Adrenal gland (tissue), 12 donors: ENCODE results near the gene VAPB. TPM values are rescaled to one million over a fixed set of nuclear protein-coding genes. Genes with fewer than 3 reads are reported as not detected.
"Not testable (repeated sequence)": the region's sequence is repeated elsewhere in the genome, so short reads cannot be mapped to it uniquely, and the experiment has no call there.

ENCODE experiments used
- DNase-seq, 7 donors: peaks; one replicate each; pipeline ENCODE4 v3.0.0-alpha.2; 2019 to 2020
- H3K27ac ChIP-seq, 5 donors: fragments of 200-600 bp; sonication (generic) in 4 of 5; 1 replicate in 3 of 5; 2 replicates in 2 of 5; pipeline versions ENCODE4 v1.5.1 to v1.8.0; 2016 to 2020; ENCODE audit warnings: mild to moderate bottlenecking in 1 of 5
- H3K27me3 ChIP-seq: fragments of 200-600 bp; 2 replicates; pipeline ENCODE4 v1.8.0; 2021
- H3K36me3 ChIP-seq, 2 donors: fragments of 200-600 bp; replicated peaks in 1 of 2; 1 replicate in 1 of 2; 2 replicates in 1 of 2; pipeline versions ENCODE4 v1.5.1 to v1.8.0; 2018 to 2022
- H3K4me1 ChIP-seq, 2 donors: fragments of 200-600 bp; replicated peaks in 1 of 2; 1 replicate in 1 of 2; 2 replicates in 1 of 2; pipeline versions ENCODE4 v1.5.1 to v1.8.0; 2018 to 2021
- H3K4me3 ChIP-seq, 4 donors: fragments of 200-600 bp; sonication (generic) in 3 of 4; one replicate each; pipeline ENCODE4 v1.5.1; 2016 to 2018
- H3K9me3 ChIP-seq, 3 donors: fragments of 200-600 bp; sonication (generic) in 1 of 3; replicated peaks in 1 of 3; 1 replicate in 2 of 3; 2 replicates in 1 of 3; pipeline versions ENCODE4 v1.5.1 to v1.8.0; 2016 to 2021
- POLR2A ChIP-seq, 2 donors: fragments of 450-650 bp; IDR thresholded peaks; one replicate each; pipeline ENCODE4 v1.6.1; 2017; ENCODE audit warnings: antibody characterized with exemption in 2 of 2, mild to moderate bottlenecking in 2 of 2, moderate library complexity in 1 of 2
- WGBS, 4 donors: extraction: QIAGEN DNeasy Blood & Tissue Kit in 2 of 4; methylation state at CpG; one replicate each; pipeline versions ENCODE4 v1.1.5 to v1.1.7; 2013 to 2017; 5-methylcytosine and 5-hydroxymethylcytosine counted together
- intact Hi-C, 2 donors: fragments of 100-400 bp; cut with DNase I; formaldehyde crosslinking; loops; one replicate each; pipeline versions ENCODE4 v1.14.1 to v1.15.0; 2022 to 2023
- polyA plus RNA-seq, 3 donors: library from polyadenylated mRNA; stranded (reverse); fragments of 200-250 nt in 2 of 3; fragments of 350-450 nt in 1 of 3; fragmentation: Illumina TruSeq in 1 of 3; extraction: RNeasy Lipid Tissue Mini Kit (QIAGEN cat#74804) in 1 of 3; gene quantifications; one replicate each; pipeline ENCODE4 v1.2.3, GENCODE V29; 2013 to 2014
- total RNA-seq, 9 donors: library from RNA; depleted of rRNA in 4 of 9; stranded (reverse); fragments of >200 nt in 4 of 9; fragments of 120-200 nt in 1 of 9; fragmentation: NEBNext Ultra II Directional in 1 of 9; extraction: Animal tissue kit (Norgen Biotek cat#: 25700) in 1 of 9; gene quantifications; one replicate each; pipeline versions ENCODE4 v1.1.0 to v1.2.4, GENCODE V29; 2013 to 2023
- TF ChIP-seq, protein P1 (sequence below), 6 experiments: fragments of 450-650 bp in 4 of 6; fragments of 200-600 bp in 2 of 6; sonication (generic) in 1 of 6; IDR thresholded peaks; 1 replicate in 5 of 6; 2 replicates in 1 of 6; pipeline versions ENCODE4 v1.5.1 to v1.8.0; 2016 to 2021; ENCODE audit warnings: antibody characterized with exemption in 6 of 6, mild to moderate bottlenecking in 2 of 6, moderate library complexity in 1 of 6
- donor health status: healthy with polysubstance abuse.
- donor health status: Bipolar disorder and iron deficiency.
- donor health status: DM: yes; HTN: yes; CAD: no.
- donor health status: DM: no; HTN: no; CAD: no.
- donor health status: DM: no; HTN: no; CAD: no.
- donor health status: DM: yes; HTN: yes; CAD: no.

Gene VAPB
- total and polyA plus RNA-seq, 12 donors, result 24.6 to 162 (median 40.3) TPM

DNA sequence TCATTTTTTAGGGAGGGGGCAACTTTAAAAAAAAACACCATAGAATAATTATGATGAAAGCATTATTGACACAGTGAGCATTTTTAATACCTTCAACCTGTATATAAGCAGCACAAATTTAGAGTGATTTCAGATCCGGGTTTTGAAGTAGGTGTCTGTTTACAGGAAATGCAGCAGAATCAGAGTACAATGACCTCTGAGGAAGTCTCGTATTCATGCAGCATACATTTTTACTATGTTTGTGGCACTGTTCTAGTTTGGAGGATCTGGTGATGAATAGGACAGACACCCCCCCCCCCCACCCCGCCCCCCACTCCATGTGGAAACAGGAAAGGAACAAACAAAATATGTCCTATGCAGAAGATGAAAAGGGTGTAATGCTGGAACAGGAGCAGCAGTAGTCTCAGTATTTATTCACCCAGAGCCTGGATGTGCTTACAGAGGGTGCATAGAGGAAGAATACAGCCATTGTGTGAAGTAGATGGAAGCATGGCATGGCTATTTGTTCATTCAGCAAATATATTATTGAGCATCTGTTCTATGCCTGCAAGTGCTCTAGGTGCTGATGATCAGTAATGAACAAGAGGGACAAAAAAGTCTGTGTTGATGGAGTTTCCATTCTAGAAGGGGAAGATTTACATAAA lies 19.7 kb downstream of the VAPB start:
- Histone ChIP-seq H3K27me3 (no peaks in the 10 kb centered on the region), H3K27ac (peak overlapping the region in 4 of 5 donors; percentile 61 to 68 (median 65)), H3K4me1 (peaks cover 52 to 60% of the 10 kb centered on the region in 2 donors), H3K36me3 (no peaks in the 10 kb centered on the region), H3K4me3 (no peak overlapping the region), H3K9me3 (no peaks in the 10 kb centered on the region)
- 15 to 34% (median 25%) methylated on average over 3 of the region's 3 CpGs for WGBS, 4 donors
- no peak for DNase-seq
- no peak for TF ChIP-seq POLR2A (IDR thresholded peaks at IDR 0.05)
- TF ChIP-seq, protein P1, sequence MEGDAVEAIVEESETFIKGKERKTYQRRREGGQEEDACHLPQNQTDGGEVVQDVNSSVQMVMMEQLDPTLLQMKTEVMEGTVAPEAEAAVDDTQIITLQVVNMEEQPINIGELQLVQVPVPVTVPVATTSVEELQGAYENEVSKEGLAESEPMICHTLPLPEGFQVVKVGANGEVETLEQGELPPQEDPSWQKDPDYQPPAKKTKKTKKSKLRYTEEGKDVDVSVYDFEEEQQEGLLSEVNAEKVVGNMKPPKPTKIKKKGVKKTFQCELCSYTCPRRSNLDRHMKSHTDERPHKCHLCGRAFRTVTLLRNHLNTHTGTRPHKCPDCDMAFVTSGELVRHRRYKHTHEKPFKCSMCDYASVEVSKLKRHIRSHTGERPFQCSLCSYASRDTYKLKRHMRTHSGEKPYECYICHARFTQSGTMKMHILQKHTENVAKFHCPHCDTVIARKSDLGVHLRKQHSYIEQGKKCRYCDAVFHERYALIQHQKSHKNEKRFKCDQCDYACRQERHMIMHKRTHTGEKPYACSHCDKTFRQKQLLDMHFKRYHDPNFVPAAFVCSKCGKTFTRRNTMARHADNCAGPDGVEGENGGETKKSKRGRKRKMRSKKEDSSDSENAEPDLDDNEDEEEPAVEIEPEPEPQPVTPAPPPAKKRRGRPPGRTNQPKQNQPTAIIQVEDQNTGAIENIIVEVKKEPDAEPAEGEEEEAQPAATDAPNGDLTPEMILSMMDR (IDR thresholded peaks at IDR 0.05), result no peak
- intact Hi-C loops, result no loop called here

DNA sequence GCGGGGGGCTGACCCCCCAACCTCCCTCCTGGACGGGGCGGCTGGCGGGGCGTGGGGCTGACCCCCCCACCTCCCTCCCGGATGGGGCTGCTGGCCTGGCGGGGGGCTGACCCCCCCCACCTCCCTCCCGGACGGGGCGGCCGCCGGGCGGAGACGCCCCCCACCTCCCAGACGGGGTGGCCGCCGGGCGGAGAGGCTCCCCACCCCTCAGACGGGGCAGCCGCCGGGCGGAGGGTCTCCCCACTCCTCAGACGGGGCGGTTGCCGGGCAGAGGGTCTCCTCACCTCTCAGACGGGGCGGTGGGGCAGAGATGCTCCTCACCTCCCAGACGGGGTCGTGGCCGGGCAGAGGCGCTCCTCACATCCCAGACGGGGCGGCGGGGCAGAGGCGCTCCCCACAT lies 25.2 kb downstream of the VAPB start:
- intact Hi-C loops, H3K9me3 ChIP-seq, H3K36me3 ChIP-seq, H3K27ac ChIP-seq, H3K27me3 ChIP-seq, DNase-seq, H3K4me3 ChIP-seq: not testable (repeated sequence)
- WGBS, 4 donors, result 99 to 100% methylated on average over 1 to 20 of the region's 35 CpGs; no CpG with 5 or more reads in 2 of the 4 donors
- H3K4me1 ChIP-seq, result peaks cover 7 to 28% of the 10 kb centered on the region in 2 donors

DNA sequence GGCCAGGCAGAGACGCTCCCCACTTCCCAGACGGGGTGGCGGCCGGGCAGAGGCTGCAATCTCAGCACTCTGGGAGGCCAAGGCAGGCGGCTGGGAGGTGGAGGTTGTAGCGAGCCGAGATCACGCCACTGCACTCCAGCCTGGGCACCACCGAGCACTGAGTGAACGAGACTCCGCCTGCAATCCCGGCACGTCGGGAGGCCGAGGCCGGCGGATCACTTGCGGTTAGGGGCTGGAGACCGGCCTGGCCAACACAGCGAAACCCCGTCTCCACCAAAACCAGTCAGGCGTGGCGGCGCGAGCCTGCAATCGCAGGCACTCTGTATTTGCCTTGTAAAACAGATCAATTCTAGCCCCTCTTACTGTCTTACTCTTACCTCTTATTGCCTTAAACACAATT lies 25.8 kb downstream of the VAPB start:
- H3K27me3 ChIP-seq, intact Hi-C loops, H3K4me3 ChIP-seq, H3K27ac ChIP-seq, H3K9me3 ChIP-seq, DNase-seq, H3K36me3 ChIP-seq: not testable (repeated sequence)
- peaks cover 5 to 25% of the 10 kb centered on the region in 2 donors for H3K4me1 ChIP-seq
- 98 to 100% (median 99%) methylated on average over 6 to 25 of the region's 26 CpGs for WGBS, 4 donors

DNA sequence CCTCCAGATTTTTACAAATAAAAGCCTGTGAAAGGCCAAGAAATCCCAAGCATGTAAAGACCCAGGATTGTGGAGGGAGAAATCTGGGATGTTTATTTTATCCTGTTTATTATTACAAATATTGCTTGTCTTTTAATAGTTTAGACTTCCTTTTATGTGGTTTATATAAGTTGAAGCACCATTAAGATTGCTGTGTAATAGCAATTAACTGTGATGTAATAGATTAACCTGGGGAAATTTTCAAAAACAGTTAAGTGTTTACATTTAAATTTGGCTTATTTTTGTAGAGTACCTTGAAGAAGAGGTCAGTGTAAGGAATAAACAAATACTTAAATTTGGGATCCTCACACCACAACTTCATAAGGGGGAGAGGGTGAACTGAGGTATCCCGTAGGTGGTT lies 27.0 kb downstream of the VAPB start:
- intact Hi-C loops, result no loop called here
- Histone ChIP-seq H3K4me3 (no peak overlapping the region), H3K27me3 (no peaks in the 10 kb centered on the region), H3K4me1 (peaks cover 5 to 25% of the 10 kb centered on the region in 2 donors), H3K27ac (no peak overlapping the region), H3K36me3 (no peaks in the 10 kb centered on the region), H3K9me3 (no peaks in the 10 kb centered on the region)
- TF ChIP-seq, protein P1 (IDR thresholded peaks at IDR 0.05), result no peak
- no peak for TF ChIP-seq POLR2A (IDR thresholded peaks at IDR 0.05)
- DNase-seq, result no peak
- 96 to 100% (median 99%) methylated on average over 1 of the region's 1 CpG for WGBS, 4 donors

DNA sequence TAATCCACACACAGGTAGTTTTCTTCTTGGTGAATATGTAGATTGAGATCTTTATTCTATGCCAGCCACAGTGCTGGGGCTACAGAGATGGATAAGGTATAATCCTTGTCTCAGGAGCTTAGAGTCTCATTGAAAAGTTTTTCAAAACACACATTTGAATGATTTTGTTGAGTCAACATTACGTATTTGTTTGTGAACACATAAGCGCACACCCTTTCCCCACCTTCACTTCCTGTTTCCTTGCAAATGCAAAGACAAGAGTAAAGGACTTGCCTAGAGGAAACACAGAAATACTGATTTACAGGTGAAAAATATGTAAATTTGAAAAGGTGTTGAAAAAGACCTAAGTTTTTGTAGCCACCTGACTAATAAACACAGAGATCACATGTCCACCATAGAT lies 27.8 kb downstream of the VAPB start:
- 86 to 94% (median 91%) methylated on average over 2 of the region's 2 CpGs for WGBS, 4 donors
- intact Hi-C loops, result no loop called here
- Histone ChIP-seq H3K4me3 (no peak overlapping the region), H3K27ac (no peak overlapping the region), H3K9me3 (no peaks in the 10 kb centered on the region), H3K36me3 (no peaks in the 10 kb centered on the region), H3K4me1 (peaks cover 4 to 24% of the 10 kb centered on the region in 2 donors), H3K27me3 (no peaks in the 10 kb centered on the region)
- no peak for TF ChIP-seq POLR2A (IDR thresholded peaks at IDR 0.05)
- TF ChIP-seq, protein P1 (IDR thresholded peaks at IDR 0.05), result no peak
- DNase-seq, result no peak
